SK-N-SH treated with all-trans-retinoic acid at 6 μM for 48 hours (cell line): ENCODE results near the gene KATNAL1.

ENCODE experiments used
- ATAC-seq: fragments of 200-7000 bp; cut with Tn5 transposase; 3 replicates; pipeline ENCODE4 v1.9.1; 2020; ENCODE audit warnings: mild to moderate bottlenecking, moderate library complexity
- ARNTL ChIP-seq: fragments of 450-650 bp; formaldehyde crosslinking; IDR thresholded peaks from 2 replicates; pipeline ENCODE4 v1.5.0; 2020; ENCODE audit warnings: low read depth, mild to moderate bottlenecking, moderate library complexity, borderline replicate concordance
- BACH2 ChIP-seq: fragments of 250-450 bp; sonication (Bioruptor Pico); IDR thresholded peaks from 2 replicates; pipeline ENCODE4 v1.9.0; 2021; ENCODE audit warnings: mild to moderate bottlenecking, borderline replicate concordance
- CSDC2 ChIP-seq: fragments of 250-450 bp; sonication (Bioruptor Pico); IDR thresholded peaks from 2 replicates; pipeline ENCODE4 v1.5.0; 2020; ENCODE audit warnings: mild to moderate bottlenecking, moderate library complexity
- ESRRG ChIP-seq: fragments of 250-450 bp; sonication (Bioruptor Pico); IDR thresholded peaks from 2 replicates; pipeline ENCODE4 v1.6.1; 2021; ENCODE audit warnings: mild to moderate bottlenecking
- GLIS3 ChIP-seq: fragments of 250-450 bp; sonication (Bioruptor Pico); IDR thresholded peaks from 2 replicates; pipeline ENCODE4 v1.5.0; 2020; ENCODE audit warnings: mild to moderate bottlenecking, moderate library complexity
- ISL1 ChIP-seq: fragments of 250-450 bp; sonication (Bioruptor Pico); IDR thresholded peaks from 2 replicates; pipeline ENCODE4 v2.1.2; 2022; ENCODE audit warnings: mild to moderate bottlenecking, moderate library complexity
- OSR1 ChIP-seq: fragments of 250-450 bp; sonication (Bioruptor Pico); IDR thresholded peaks from 2 replicates; pipeline ENCODE4 v1.8.0; 2022; ENCODE audit warnings: moderate library complexity, mild to moderate bottlenecking, inconsistent platforms
- PPARA ChIP-seq: fragments of 250-450 bp; sonication (Bioruptor Pico); IDR thresholded peaks from 2 replicates; pipeline ENCODE4 v1.5.0; 2020; ENCODE audit warnings: mild to moderate bottlenecking, borderline replicate concordance
- SNAI2 ChIP-seq: fragments of 250-450 bp; sonication (Bioruptor Pico); IDR thresholded peaks from 2 replicates; pipeline ENCODE4 v1.5.0; 2020; ENCODE audit warnings: mild to moderate bottlenecking, moderate library complexity
- TOX ChIP-seq: fragments of 250-450 bp; sonication (Bioruptor Pico); IDR thresholded peaks from 2 replicates; pipeline ENCODE4 v1.8.0; 2021; ENCODE audit warnings: mild to moderate bottlenecking, moderate library complexity, borderline replicate concordance
- TSHZ2 ChIP-seq: fragments of 250-450 bp; sonication (Bioruptor Pico); IDR thresholded peaks from 2 replicates; pipeline ENCODE4 v1.5.0; 2020; ENCODE audit warnings: mild to moderate bottlenecking, moderate library complexity
- ZC3H10 ChIP-seq: fragments of 250-450 bp; sonication (Bioruptor Pico); IDR thresholded peaks from 2 replicates; pipeline ENCODE4 v1.5.1; 2021; ENCODE audit warnings: mild to moderate bottlenecking, moderate library complexity
- ZFP3 ChIP-seq: fragments of 250-450 bp; sonication (Bioruptor Pico); IDR thresholded peaks from 2 replicates; pipeline ENCODE4 v1.5.0; 2020; ENCODE audit warnings: mild to moderate bottlenecking, moderate library complexity
- ZFP30 ChIP-seq: fragments of 450-650 bp; formaldehyde crosslinking; IDR thresholded peaks from 2 replicates; pipeline ENCODE4 v1.5.0; 2022; ENCODE audit warnings: mild to moderate bottlenecking, moderate library complexity
- ZNF565 ChIP-seq: fragments of 450-650 bp; formaldehyde crosslinking; conservative IDR thresholded peaks from 2 replicates; pipeline ENCODE4 v1.5.0; 2020; ENCODE audit warnings: low read depth, mild to moderate bottlenecking, moderate library complexity
- ZNF70 ChIP-seq: fragments of 450-650 bp; formaldehyde crosslinking; IDR thresholded peaks from 2 replicates; pipeline ENCODE4 v1.5.0; 2020; ENCODE audit warnings: mild to moderate bottlenecking, moderate library complexity
- ZNF8 ChIP-seq: fragments of 450-650 bp; formaldehyde crosslinking; IDR thresholded peaks from 2 replicates; pipeline ENCODE4 v1.5.0; 2020; ENCODE audit warnings: mild to moderate bottlenecking, moderate library complexity
- TF ChIP-seq, protein P1 (sequence below): fragments of 250-450 bp; sonication (Bioruptor Pico); IDR thresholded peaks from 2 replicates; pipeline ENCODE4 v1.5.1; 2021; ENCODE audit warnings: mild to moderate bottlenecking, moderate library complexity
- TF ChIP-seq, protein P2 (sequence below): fragments of 250-450 bp; sonication (Bioruptor Pico); IDR thresholded peaks from 2 replicates; pipeline ENCODE4 v1.5.1; 2020; ENCODE audit warnings: low read depth, mild to moderate bottlenecking, moderate library complexity
- TF ChIP-seq, protein P3 (sequence below): fragments of 250-450 bp; sonication (Bioruptor Pico); IDR thresholded peaks from 2 replicates; pipeline ENCODE4 v1.8.0; 2020; ENCODE audit warnings: mild to moderate bottlenecking, moderate library complexity, borderline replicate concordance

KATNAL1 gene

DNA sequence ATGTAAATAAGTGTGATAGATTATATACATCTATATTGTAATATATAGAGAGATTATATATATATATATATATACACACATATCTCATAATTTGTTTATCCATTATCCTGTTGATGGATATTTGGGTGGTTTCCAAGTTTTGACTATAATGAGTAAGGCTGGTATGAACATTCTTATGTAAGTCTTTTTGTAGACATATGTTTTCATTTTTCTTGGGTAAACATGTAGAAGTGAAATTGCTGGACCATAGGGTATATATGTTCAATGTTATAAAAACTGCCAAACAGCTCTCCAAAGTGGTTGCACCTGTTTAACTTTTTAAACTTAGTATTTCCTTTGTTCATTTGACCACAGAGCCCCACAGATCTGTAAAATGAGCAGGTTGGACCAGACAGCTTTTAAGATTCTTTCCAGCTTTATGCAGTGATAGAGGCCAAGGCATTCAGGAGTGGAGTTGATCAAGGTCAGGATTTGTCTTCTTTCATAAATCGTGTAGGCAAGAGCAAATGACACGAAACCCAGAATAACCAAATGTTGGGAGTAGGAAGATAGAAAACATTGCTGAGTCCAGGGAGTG lies 21.7 kb upstream of the KATNAL1 start:
- TF ChIP-seq, protein P1, sequence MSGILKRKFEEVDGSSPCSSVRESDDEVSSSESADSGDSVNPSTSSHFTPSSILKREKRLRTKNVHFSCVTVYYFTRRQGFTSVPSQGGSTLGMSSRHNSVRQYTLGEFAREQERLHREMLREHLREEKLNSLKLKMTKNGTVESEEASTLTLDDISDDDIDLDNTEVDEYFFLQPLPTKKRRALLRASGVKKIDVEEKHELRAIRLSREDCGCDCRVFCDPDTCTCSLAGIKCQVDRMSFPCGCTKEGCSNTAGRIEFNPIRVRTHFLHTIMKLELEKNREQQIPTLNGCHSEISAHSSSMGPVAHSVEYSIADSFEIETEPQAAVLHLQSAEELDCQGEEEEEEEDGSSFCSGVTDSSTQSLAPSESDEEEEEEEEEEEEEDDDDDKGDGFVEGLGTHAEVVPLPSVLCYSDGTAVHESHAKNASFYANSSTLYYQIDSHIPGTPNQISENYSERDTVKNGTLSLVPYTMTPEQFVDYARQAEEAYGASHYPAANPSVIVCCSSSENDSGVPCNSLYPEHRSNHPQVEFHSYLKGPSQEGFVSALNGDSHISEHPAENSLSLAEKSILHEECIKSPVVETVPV (CRISPR knock-in tag), result no peak
- TF ChIP-seq PPARA (CRISPR knock-in tag) (no peak), CSDC2 (no peak), ZNF8 (CRISPR knock-in tag) (no peak), TOX (CRISPR knock-in tag) (no peak), ZC3H10 (no peak), ZNF565 (no peak), ESRRG (CRISPR knock-in tag) (no peak), ZNF70 (CRISPR knock-in tag) (no peak), ZFP30 (CRISPR knock-in tag) (no peak), ZFP3 (CRISPR knock-in tag) (no peak), TSHZ2 (CRISPR knock-in tag) (no peak), ISL1 (CRISPR knock-in tag) (no peak)
- TF ChIP-seq, protein P2, sequence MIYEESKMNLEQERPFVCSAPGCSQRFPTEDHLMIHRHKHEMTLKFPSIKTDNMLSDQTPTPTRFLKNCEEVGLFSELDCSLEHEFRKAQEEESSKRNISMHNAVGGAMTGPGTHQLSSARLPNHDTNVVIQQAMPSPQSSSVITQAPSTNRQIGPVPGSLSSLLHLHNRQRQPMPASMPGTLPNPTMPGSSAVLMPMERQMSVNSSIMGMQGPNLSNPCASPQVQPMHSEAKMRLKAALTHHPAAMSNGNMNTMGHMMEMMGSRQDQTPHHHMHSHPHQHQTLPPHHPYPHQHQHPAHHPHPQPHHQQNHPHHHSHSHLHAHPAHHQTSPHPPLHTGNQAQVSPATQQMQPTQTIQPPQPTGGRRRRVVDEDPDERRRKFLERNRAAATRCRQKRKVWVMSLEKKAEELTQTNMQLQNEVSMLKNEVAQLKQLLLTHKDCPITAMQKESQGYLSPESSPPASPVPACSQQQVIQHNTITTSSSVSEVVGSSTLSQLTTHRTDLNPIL (CRISPR knock-in tag), result no peak
- TF ChIP-seq, protein P3, sequence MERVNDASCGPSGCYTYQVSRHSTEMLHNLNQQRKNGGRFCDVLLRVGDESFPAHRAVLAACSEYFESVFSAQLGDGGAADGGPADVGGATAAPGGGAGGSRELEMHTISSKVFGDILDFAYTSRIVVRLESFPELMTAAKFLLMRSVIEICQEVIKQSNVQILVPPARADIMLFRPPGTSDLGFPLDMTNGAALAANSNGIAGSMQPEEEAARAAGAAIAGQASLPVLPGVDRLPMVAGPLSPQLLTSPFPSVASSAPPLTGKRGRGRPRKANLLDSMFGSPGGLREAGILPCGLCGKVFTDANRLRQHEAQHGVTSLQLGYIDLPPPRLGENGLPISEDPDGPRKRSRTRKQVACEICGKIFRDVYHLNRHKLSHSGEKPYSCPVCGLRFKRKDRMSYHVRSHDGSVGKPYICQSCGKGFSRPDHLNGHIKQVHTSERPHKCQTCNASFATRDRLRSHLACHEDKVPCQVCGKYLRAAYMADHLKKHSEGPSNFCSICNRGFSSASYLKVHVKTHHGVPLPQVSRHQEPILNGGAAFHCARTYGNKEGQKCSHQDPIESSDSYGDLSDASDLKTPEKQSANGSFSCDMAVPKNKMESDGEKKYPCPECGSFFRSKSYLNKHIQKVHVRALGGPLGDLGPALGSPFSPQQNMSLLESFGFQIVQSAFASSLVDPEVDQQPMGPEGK (CRISPR knock-in tag), result no peak
- TF ChIP-seq, all 23 proteins: peak for 0
- peak; percentile 65 for ATAC-seq

- ATAC-seq, result no peak
- TF ChIP-seq ZC3H10 (no peak), PPARA (CRISPR knock-in tag) (no peak), SNAI2 (CRISPR knock-in tag) (no peak)
- TF ChIP-seq, protein P1 (CRISPR knock-in tag), result no peak
- TF ChIP-seq, all 23 proteins: peak for 0
These were observed 18.3 kb upstream of the KATNAL1 start for GRCh38 chr13:30325668-30326067.

- ATAC-seq, result no peak
- TF ChIP-seq ZNF565, result no peak
- no peak for TF ChIP-seq ZFP30 (CRISPR knock-in tag)
- TF ChIP-seq, all 23 proteins: peak for 0
These were observed 16.2 kb upstream of the KATNAL1 start for GRCh38 chr13:30323524-30323923.

- ATAC-seq, result no peak
- TF ChIP-seq ZC3H10, result no peak
- TF ChIP-seq ZNF565, result no peak
- no peak for TF ChIP-seq ZNF8 (CRISPR knock-in tag)
- no peak for TF ChIP-seq ARNTL (CRISPR knock-in tag)
- TF ChIP-seq ISL1 (CRISPR knock-in tag), result no peak
- no peak for TF ChIP-seq SNAI2 (CRISPR knock-in tag)
- no peak for TF ChIP-seq GLIS3 (CRISPR knock-in tag)
- TF ChIP-seq ZNF70 (CRISPR knock-in tag), result no peak
- TF ChIP-seq, protein P2 (CRISPR knock-in tag), result no peak
- no peak for TF ChIP-seq TSHZ2 (CRISPR knock-in tag)
- no peak for TF ChIP-seq ESRRG (CRISPR knock-in tag)
- no peak for TF ChIP-seq OSR1 (CRISPR knock-in tag)
- TF ChIP-seq BACH2, result no peak
These were observed 15.1 kb upstream of the KATNAL1 start for GRCh38 chr13:30322428-30322827.
